CD14-positive monocyte (primary cell): ENCODE results near the gene PEX19. TPM values are rescaled to one million over a fixed set of nuclear protein-coding genes. Genes with fewer than 3 reads are reported as not detected.

Source experiments
- DNase-seq, 3 donors: peaks; one replicate each; pipeline ENCODE4 v3.0.0-alpha.2; 2011 to 2022
- H2AFZ ChIP-seq: 2 replicates; pipeline ENCODE4 v1.6.0; 2012; ENCODE audit warnings: mild to moderate bottlenecking, low read depth, low read length, inconsistent platforms; ENCODE audit not compliant: insufficient read depth, poor library complexity, severe bottlenecking
- H3K27ac ChIP-seq, 2 donors: 1 replicate in 1 of 2; 2 replicates in 1 of 2; pipeline ENCODE4 v1.5.1; 2012 to 2013; ENCODE audit warnings: low read length in 2 of 2, control low read depth in 1 of 2, inconsistent platforms in 1 of 2, low read depth in 1 of 2, mild to moderate bottlenecking in 1 of 2
- H3K27me3 ChIP-seq, 2 donors: one replicate each; pipeline versions ENCODE4 v1.6.0 to v1.6.1; 2011 to 2013; ENCODE audit warnings: low read length in 2 of 2; ENCODE audit not compliant: control insufficient read depth in 2 of 2, insufficient read depth in 2 of 2
- H3K36me3 ChIP-seq, 2 donors: replicated peaks in 1 of 2; 1 replicate in 1 of 2; 2 replicates in 1 of 2; pipeline versions ENCODE4 v1.5.1 to v1.6.1; 2012 to 2013; ENCODE audit warnings: low read length in 2 of 2, control low read depth in 1 of 2, inconsistent platforms in 1 of 2, mild to moderate bottlenecking in 1 of 2; ENCODE audit not compliant: insufficient read depth in 2 of 2, control insufficient read depth in 1 of 2
- H3K4me1 ChIP-seq, 2 donors: 1 replicate in 1 of 2; 2 replicates in 1 of 2; pipeline versions ENCODE4 v1.5.1 to v1.6.1; 2012 to 2013; ENCODE audit warnings: low read length in 2 of 2, control low read depth in 1 of 2, inconsistent platforms in 1 of 2, mild to moderate bottlenecking in 1 of 2, moderate library complexity in 1 of 2; ENCODE audit not compliant: insufficient read depth in 2 of 2, control insufficient read depth in 1 of 2
- H3K4me2 ChIP-seq: replicated peaks from 2 replicates; pipeline ENCODE3; 2012; ENCODE audit warnings: low read length, moderate library complexity, mild to moderate bottlenecking; ENCODE audit not compliant: poor library complexity, severe bottlenecking; ENCODE audit errors: extremely low read depth
- H3K4me3 ChIP-seq, 3 experiments: fragments of 200-600 bp in 1 of 3; sonication (generic) in 1 of 3; replicated peaks in 1 of 3; 1 replicate in 2 of 3; 2 replicates in 1 of 3; pipeline ENCODE4 v1.5.1; 2011 to 2013; ENCODE audit warnings: low read length in 3 of 3, mild to moderate bottlenecking in 3 of 3, control low read depth in 2 of 3, low read depth in 2 of 3, inconsistent platforms in 1 of 3, moderate library complexity in 1 of 3
- H3K79me2 ChIP-seq: 2 replicates; pipeline ENCODE4 v1.6.0; 2012; ENCODE audit warnings: mild to moderate bottlenecking, control low read depth, inconsistent platforms, low read length, moderate library complexity; ENCODE audit not compliant: insufficient read depth
- H3K9ac ChIP-seq: 2 replicates; pipeline ENCODE4 v1.6.0; 2017; ENCODE audit warnings: low read length, mild to moderate bottlenecking; ENCODE audit not compliant: insufficient read depth, poor library complexity, severe bottlenecking
- H3K9me3 ChIP-seq, 2 donors: replicated peaks in 1 of 2; 1 replicate in 1 of 2; 2 replicates in 1 of 2; pipeline versions ENCODE4 v1.5.1 to v1.6.1; 2012 to 2013; ENCODE audit warnings: low read length in 2 of 2, control low read depth in 1 of 2; ENCODE audit not compliant: control insufficient read depth in 1 of 2, insufficient read depth in 1 of 2
- H4K20me1 ChIP-seq: 2 replicates; pipeline ENCODE4 v1.6.0; 2012; ENCODE audit warnings: mild to moderate bottlenecking, low read length, control low read depth, moderate library complexity; ENCODE audit not compliant: insufficient read depth
- H3K27ac Mint-ChIP-seq, 7 donors: one replicate each; pipeline ENCODE4 v1.8.0; 2020; ENCODE audit warnings: mild to moderate bottlenecking in 7 of 7, mixed read lengths in 7 of 7, moderate library complexity in 6 of 7, inconsistent platforms in 2 of 7
- H3K27me3 Mint-ChIP-seq, 3 donors: one replicate each; pipeline ENCODE4 v1.8.0; 2021 to 2022; ENCODE audit warnings: low read depth in 3 of 3, mild to moderate bottlenecking in 3 of 3, mixed read lengths in 3 of 3, moderate library complexity in 3 of 3, inconsistent platforms in 1 of 3
- H3K36me3 Mint-ChIP-seq, 2 donors: one replicate each; pipeline ENCODE4 v1.8.0; 2020; ENCODE audit warnings: mixed read lengths in 2 of 2, inconsistent platforms in 1 of 2, mild to moderate bottlenecking in 1 of 2
- H3K4me1 Mint-ChIP-seq: one replicate; pipeline ENCODE4 v1.8.0; 2020; ENCODE audit warnings: mild to moderate bottlenecking, mixed read lengths
- H3K4me3 Mint-ChIP-seq, 2 donors: one replicate each; pipeline ENCODE4 v1.8.0; 2020; ENCODE audit warnings: mild to moderate bottlenecking in 2 of 2, mixed read lengths in 2 of 2, moderate library complexity in 1 of 2
- H3K9me3 Mint-ChIP-seq, 7 donors: one replicate each; pipeline ENCODE4 v1.8.0; 2020 to 2022; ENCODE audit warnings: mixed read lengths in 7 of 7, mild to moderate bottlenecking in 6 of 7, moderate library complexity in 6 of 7, inconsistent platforms in 2 of 7
- CTCF ChIP-seq: fragments of 200-600 bp; IDR thresholded peaks from one replicate; pipeline ENCODE4 v1.8.0; 2022; ENCODE audit warnings: antibody characterized with exemption, mild to moderate bottlenecking
- WGBS: methylation state at CpG from one replicate; pipeline ENCODE4 v1.1.5; 2013; ENCODE audit warnings: missing lambda C conversion rate; ENCODE audit not compliant: insufficient coverage; 5-methylcytosine and 5-hydroxymethylcytosine counted together
- intact Hi-C, 2 donors: fragments of 100-400 bp; cut with micrococcal nuclease; formaldehyde crosslinking; loops; one replicate each; pipeline versions ENCODE4 v1.15.0 to v1.15.1; 2023
- polyA plus RNA-seq, 3 donors: library from polyadenylated mRNA; depleted of rRNA in 1 of 3; unstranded in 2 of 3; stranded (reverse) in 1 of 3; fragments of 300-500 nt in 2 of 3; fragments of >200 nt in 1 of 3; fragmentation: Illumina TruSeq in 2 of 3; gene quantifications; 1 replicate in 2 of 3; 2 replicates in 1 of 3; pipeline ENCODE4 v1.2.3, GENCODE V29; 2012 to 2021

The PEX19 gene
- polyA plus RNA-seq, 3 donors, result 17.4 to 38.2 (median 37.4) TPM

GRCh38 chr1:160261893-160262794, 22.8 kb downstream of the PEX19 start, which contains the start of gene DCAF8:
TSS of gene DCAF8 (minus strand) at chr1:160262549. CDS start at chr1:160244008, 18,541 bp downstream.
- Histone ChIP-seq H3K79me2 (peaks cover 43% of the 10 kb centered on the region), H3K4me3 (peak within 1 kb of the TSS; percentile 52 to 100 (median 98)), H3K4me2 (peak within 1 kb of the TSS; percentile 86), H3K9ac (peak within 1 kb of the TSS; percentile 98), H3K36me3 (peaks cover 0 to 15% of the 10 kb centered on the region in 2 donors), H3K4me1 (peaks cover 21 to 23% of the 10 kb centered on the region in 2 donors), H4K20me1 (peaks cover 6% of the 10 kb centered on the region), H3K27ac (peak within 1 kb of the TSS; percentile 91 to 99), H2AFZ (peak within 1 kb of the TSS; percentile 89), H3K27me3 (no peaks in the 10 kb centered on the region), H3K9me3 (no peaks in the 10 kb centered on the region)
- no peaks in the 10 kb centered on the region for H3K9me3 Mint-ChIP-seq
- H3K27me3 Mint-ChIP-seq, result peaks cover 0 to 3% (median 0%) of the 10 kb centered on the region in 3 donors
- peak within 1 kb of the TSS; percentile 97 to 99 (median 98) for H3K27ac Mint-ChIP-seq
- DNase-seq, result peak; percentile 96 to 97 (median 96)
- H3K4me1 Mint-ChIP-seq, result peaks cover 26% of the 10 kb centered on the region
- H3K36me3 Mint-ChIP-seq, result peaks cover 13 to 21% of the 10 kb centered on the region in 2 donors
- no peak for TF ChIP-seq CTCF
- intact Hi-C loops, result loop anchor here in 1 of 2 donors (2.0 kb wide), 1 partner anchor 23 kb away; the partner anchor contains the start of gene PEX19
- peak within 1 kb of the TSS; percentile 97 to 99 for H3K4me3 Mint-ChIP-seq
- WGBS, result under 1% methylated on average over 59 of the region's 67 CpGs

GRCh38 chr1:160261556-160261892, 23.4 kb downstream of the PEX19 start:
- Histone ChIP-seq H3K9me3 (no peaks in the 10 kb centered on the region), H3K36me3 (peaks cover 0 to 17% of the 10 kb centered on the region in 2 donors)
- peak overlapping the region; percentile 97 to 99 for H3K4me3 Mint-ChIP-seq

More at GRCh38 chr1:160261556-160261892, 23.4 kb downstream of the PEX19 start:
- no peak for TF ChIP-seq CTCF
- H4K20me1 ChIP-seq, result peaks cover 6% of the 10 kb centered on the region
- Mint-ChIP-seq H3K27me3 (peaks cover 0 to 3% (median 0%) of the 10 kb centered on the region in 3 donors), H3K9me3 (no peaks in the 10 kb centered on the region), H3K4me1 (peaks cover 28% of the 10 kb centered on the region), H3K27ac (peak overlapping the region; percentile 97 to 99 (median 98)), H3K36me3 (peaks cover 13 to 24% of the 10 kb centered on the region in 2 donors)
- DNase-seq, result peak; percentile 65 to 86 (median 73)
- peak overlapping the region; percentile 89 for H2AFZ ChIP-seq
- peaks cover 46% of the 10 kb centered on the region for H3K79me2 ChIP-seq
- WGBS, result no CpG with 5 or more reads among the region's 8 CpGs
- peak overlapping the region; percentile 52 to 100 (median 98) for H3K4me3 ChIP-seq
- H3K4me1 ChIP-seq, result peaks cover 21 to 23% of the 10 kb centered on the region in 2 donors
- intact Hi-C loops, result no loop called here
- H3K27me3 ChIP-seq, result no peaks in the 10 kb centered on the region
- peak overlapping the region; percentile 86 for H3K4me2 ChIP-seq
- peak overlapping the region; percentile 91 to 99 for H3K27ac ChIP-seq
- peak overlapping the region; percentile 98 for H3K9ac ChIP-seq
